Lower lobe of right lung (tissue), 2 donors: ENCODE data around the gene SH2D1B. TPM values are rescaled to one million over a fixed set of nuclear protein-coding genes. Genes with fewer than 3 reads are reported as not detected.
"Not testable (repeated sequence)": the region's sequence is repeated elsewhere in the genome, so short reads cannot be mapped to it uniquely, and the experiment has no call there.

Experiments
- ATAC-seq, 2 donors: fragments of 200-7000 bp; cut with Tn5 transposase; one replicate each; pipeline ENCODE4 v1.9.1; 2020 to 2022; ENCODE audit warnings: mild to moderate bottlenecking in 2 of 2, moderate library complexity in 2 of 2
- DNase-seq: peaks from one replicate; pipeline ENCODE4 v3.0.0-alpha.2; 2020
- H3K27ac ChIP-seq: fragments of 200-600 bp; one replicate; pipeline ENCODE4 v1.8.0; 2022
- H3K27me3 ChIP-seq: fragments of 200-600 bp; one replicate; pipeline ENCODE4 v1.8.0; 2022; ENCODE audit warnings: low read depth
- H3K36me3 ChIP-seq: fragments of 200-600 bp; one replicate; pipeline ENCODE4 v1.8.0; 2022; ENCODE audit warnings: mild to moderate bottlenecking
- H3K4me1 ChIP-seq: fragments of 200-600 bp; one replicate; pipeline ENCODE4 v1.8.0; 2022
- H3K4me3 ChIP-seq: fragments of 200-600 bp; one replicate; pipeline ENCODE4 v1.8.0; 2022; ENCODE audit warnings: mild to moderate bottlenecking
- H3K9me3 ChIP-seq: fragments of 200-600 bp; one replicate; pipeline ENCODE4 v1.8.0; 2022
- CTCF ChIP-seq: fragments of 200-600 bp; IDR thresholded peaks from one replicate; pipeline ENCODE4 v1.8.0; 2022; ENCODE audit warnings: antibody characterized with exemption, mild to moderate bottlenecking
- intact Hi-C: fragments of 100-400 bp; cut with DNase I; formaldehyde crosslinking; loops from one replicate; pipeline ENCODE4 v1.11.0; 2022
- long read RNA-seq: library from polyadenylated mRNA; unstranded; transcript quantifications from one replicate; pipeline ENCODE4 v2.0.0, GENCODE V29; 2021
- total RNA-seq: library from RNA; stranded (reverse); fragmentation: NEBNext Ultra II Directional; extraction: Animal tissue kit (Norgen Biotek cat#: 25700); gene quantifications from one replicate; pipeline ENCODE4 v1.2.1, GENCODE V29; 2021
- donor health status: DM: no; HTN: yes; CAD: no; lungs with severe emphysema.

Gene SH2D1B
- 1.9 TPM for total RNA-seq
- long read RNA-seq, partial matches to known transcripts, result 0 of 4 reads
- long read RNA-seq, other reads (novel, unspliced or antisense), result 1 of 4 reads

DNA sequence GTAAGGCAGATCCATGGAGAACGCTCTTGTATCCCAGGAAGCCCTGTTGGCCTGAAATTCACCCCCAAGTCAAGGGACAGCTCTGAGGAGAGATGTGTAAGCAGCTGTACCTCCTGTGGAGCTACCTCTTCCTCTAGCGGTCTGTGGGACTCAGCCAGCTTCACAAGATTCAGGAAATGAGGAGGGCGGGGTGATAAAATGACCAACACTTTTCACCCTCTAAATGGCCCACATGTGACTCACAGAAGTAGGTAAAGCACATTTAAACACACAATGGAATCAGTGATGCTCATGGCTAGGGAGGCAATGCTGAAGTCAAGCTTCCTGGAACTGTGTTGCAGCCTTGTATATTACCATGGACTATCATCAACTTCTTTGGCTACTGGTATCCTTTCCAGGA, at the start of gene SH2D1B:
TSS of gene SH2D1B (minus strand) at position 135 of the 400 bp plus-strand sequence. CDS start at position 15, 120 bp downstream.
- Histone ChIP-seq H3K9me3 (no peaks in the 10 kb centered on the region), H3K4me1 (no peaks in the 10 kb centered on the region), H3K36me3 (no peaks in the 10 kb centered on the region), H3K4me3 (no peak within 1 kb of the TSS), H3K27ac (no peak within 1 kb of the TSS), H3K27me3 (no peaks in the 10 kb centered on the region)
- DNase-seq (no peak), ATAC-seq (no peak)
- intact Hi-C loops, result no loop called here
- TF ChIP-seq CTCF, result no peak

- intact Hi-C loops, result no loop called here
- TF ChIP-seq CTCF, result no peak
- Histone ChIP-seq H3K9me3 (no peaks in the 10 kb centered on the region), H3K36me3 (no peaks in the 10 kb centered on the region), H3K27ac (no peak overlapping the region), H3K4me3 (no peak overlapping the region), H3K27me3 (no peaks in the 10 kb centered on the region), H3K4me1 (no peaks in the 10 kb centered on the region)
- DNase-seq, result no peak
- ATAC-seq, result no peak
These were observed 46.3 kb upstream of the SH2D1B start for GRCh38 chr1:162458236-162458635.

DNA sequence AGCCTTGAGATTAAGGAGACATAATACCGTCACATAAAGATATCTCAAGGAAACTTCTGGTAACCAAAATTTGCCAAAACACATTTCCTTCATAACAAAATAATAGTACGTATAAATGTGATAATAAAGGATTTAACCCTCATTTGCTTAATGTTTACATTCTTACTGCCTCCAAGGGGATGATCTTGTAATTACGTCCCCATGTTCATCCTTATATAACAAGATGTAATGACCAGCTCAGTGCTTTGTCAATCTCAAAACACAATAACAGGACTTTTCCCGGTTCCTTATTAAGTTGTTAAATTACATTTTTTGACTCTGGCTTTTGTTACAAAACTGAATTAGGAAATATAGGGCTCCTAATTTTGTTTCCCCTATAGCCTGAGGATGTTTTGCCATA, 44.4 kb upstream of the SH2D1B start:
- intact Hi-C loops, result no loop called here
- Histone ChIP-seq H3K4me1 (no peaks in the 10 kb centered on the region), H3K9me3 (no peaks in the 10 kb centered on the region)

DNA sequence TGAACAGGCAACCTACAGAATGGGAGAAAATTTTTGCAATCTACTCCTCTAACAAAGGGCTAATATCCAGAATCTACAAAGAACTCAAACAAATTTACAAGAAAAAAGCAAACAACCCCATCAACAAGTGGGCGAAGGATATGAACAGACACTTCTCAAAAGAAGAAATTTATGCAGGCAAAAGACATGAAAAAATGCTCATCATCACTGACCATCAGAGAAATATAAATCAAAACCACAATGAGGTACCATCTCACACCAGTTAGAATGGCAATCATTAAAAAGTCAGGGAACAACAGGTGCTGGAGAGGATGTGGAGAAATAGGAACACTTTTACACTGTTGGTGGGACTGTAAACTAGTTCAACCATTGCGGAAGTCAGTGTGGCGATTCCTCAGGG, 42.4 kb upstream of the SH2D1B start:
- H3K27ac ChIP-seq, ATAC-seq, DNase-seq, H3K9me3 ChIP-seq, H3K4me1 ChIP-seq, H3K36me3 ChIP-seq, H3K4me3 ChIP-seq, H3K27me3 ChIP-seq, intact Hi-C loops: not testable (repeated sequence)

More for the DNA sequence above, 44.4 kb upstream of the SH2D1B start:
- Histone ChIP-seq H3K36me3 (no peaks in the 10 kb centered on the region), H3K27me3 (no peaks in the 10 kb centered on the region), H3K4me3 (no peak overlapping the region), H3K27ac (no peak overlapping the region)
- DNase-seq (no peak), ATAC-seq (no peak)
- no peak for TF ChIP-seq CTCF

GRCh38 chr1:162446946-162447345, 35.0 kb upstream of the SH2D1B start:
- Histone ChIP-seq H3K4me3 (no peak overlapping the region), H3K27me3 (no peaks in the 10 kb centered on the region), H3K27ac (no peak overlapping the region), H3K9me3 (no peaks in the 10 kb centered on the region), H3K4me1 (no peaks in the 10 kb centered on the region), H3K36me3 (no peaks in the 10 kb centered on the region)
- ATAC-seq (no peak), DNase-seq (no peak)
- no peak for TF ChIP-seq CTCF
- intact Hi-C loops, result no loop called here

- no peaks in the 10 kb centered on the region for H3K9me3 ChIP-seq
- TF ChIP-seq CTCF, result no peak
- DNase-seq (no peak), ATAC-seq (no peak)
- no peaks in the 10 kb centered on the region for H3K27me3 ChIP-seq
- H3K4me3 ChIP-seq, result no peak overlapping the region
- no peaks in the 10 kb centered on the region for H3K36me3 ChIP-seq
- intact Hi-C loops, result no loop called here
- no peak overlapping the region for H3K27ac ChIP-seq
- no peaks in the 10 kb centered on the region for H3K4me1 ChIP-seq
These were observed 33.0 kb upstream of the SH2D1B start for GRCh38 chr1:162444903-162445302.

- H3K4me1 ChIP-seq, DNase-seq, H3K27ac ChIP-seq, H3K9me3 ChIP-seq, ATAC-seq, H3K4me3 ChIP-seq, intact Hi-C loops, H3K27me3 ChIP-seq, H3K36me3 ChIP-seq: not testable (repeated sequence)
These were observed 21.2 kb upstream of the SH2D1B start for GRCh38 chr1:162432977-162433713.
